A673 (cell line): ENCODE results near the gene SLC48A1.

ENCODE experiments used
- EZH2 ChIP-seq: fragments of 200-600 bp; sonication (generic); IDR thresholded peaks from 2 replicates; pipeline ENCODE4 v1.6.1; 2017; ENCODE audit warnings: borderline replicate concordance, low read depth, mild to moderate bottlenecking, mixed read lengths, antibody characterized with exemption, low read length; ENCODE audit not compliant: poor library complexity, severe bottlenecking
- TF ChIP-seq, protein P1 (sequence below): fragments of 300-800, 200-600 bp; sonication (generic); conservative IDR thresholded peaks from 2 replicates; pipeline ENCODE4 v1.5.1; 2017; ENCODE audit warnings: low read depth, mild to moderate bottlenecking, antibody characterized with exemption, low read length, moderate library complexity, mixed read lengths

DNA sequence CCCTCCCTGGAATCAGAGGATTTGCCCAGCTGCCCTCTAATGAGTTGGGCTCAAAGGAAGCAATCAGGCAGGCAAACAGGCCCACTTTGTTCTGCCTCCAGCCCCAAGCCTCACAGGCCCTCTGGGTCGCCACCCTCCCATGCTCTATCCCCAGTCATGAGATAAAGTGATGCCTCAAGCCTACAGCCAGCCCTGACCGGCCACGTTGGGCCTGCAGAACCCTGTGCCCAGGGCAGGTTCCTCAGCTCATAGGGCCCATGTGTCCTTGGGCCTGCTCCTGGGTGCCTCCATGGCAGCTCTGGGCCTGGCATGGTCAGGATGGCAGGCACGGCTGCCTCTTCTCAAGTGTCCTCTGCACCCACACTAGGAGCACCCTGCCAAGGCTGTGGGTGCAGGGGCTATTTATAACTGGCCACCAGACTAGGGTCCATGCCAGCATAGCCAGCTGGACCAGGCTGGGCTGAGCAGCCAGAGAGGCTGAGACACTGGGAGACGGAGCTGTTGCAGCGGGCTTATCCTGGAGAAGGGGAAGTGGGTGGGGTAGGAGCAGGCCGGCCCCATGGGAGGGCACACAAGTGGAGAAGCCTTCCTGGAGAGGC lies 26.4 kb downstream of the SLC48A1 start:
- TF ChIP-seq, protein P1, sequence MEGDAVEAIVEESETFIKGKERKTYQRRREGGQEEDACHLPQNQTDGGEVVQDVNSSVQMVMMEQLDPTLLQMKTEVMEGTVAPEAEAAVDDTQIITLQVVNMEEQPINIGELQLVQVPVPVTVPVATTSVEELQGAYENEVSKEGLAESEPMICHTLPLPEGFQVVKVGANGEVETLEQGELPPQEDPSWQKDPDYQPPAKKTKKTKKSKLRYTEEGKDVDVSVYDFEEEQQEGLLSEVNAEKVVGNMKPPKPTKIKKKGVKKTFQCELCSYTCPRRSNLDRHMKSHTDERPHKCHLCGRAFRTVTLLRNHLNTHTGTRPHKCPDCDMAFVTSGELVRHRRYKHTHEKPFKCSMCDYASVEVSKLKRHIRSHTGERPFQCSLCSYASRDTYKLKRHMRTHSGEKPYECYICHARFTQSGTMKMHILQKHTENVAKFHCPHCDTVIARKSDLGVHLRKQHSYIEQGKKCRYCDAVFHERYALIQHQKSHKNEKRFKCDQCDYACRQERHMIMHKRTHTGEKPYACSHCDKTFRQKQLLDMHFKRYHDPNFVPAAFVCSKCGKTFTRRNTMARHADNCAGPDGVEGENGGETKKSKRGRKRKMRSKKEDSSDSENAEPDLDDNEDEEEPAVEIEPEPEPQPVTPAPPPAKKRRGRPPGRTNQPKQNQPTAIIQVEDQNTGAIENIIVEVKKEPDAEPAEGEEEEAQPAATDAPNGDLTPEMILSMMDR, result no peak
- no peak for TF ChIP-seq EZH2
